Measurements from ENCODE around the gene MRPL44. TPM values are rescaled to one million over a fixed set of nuclear protein-coding genes. Genes with fewer than 3 reads are reported as not detected.
A peak's percentile ranks its signal among the peaks of the same experiment; 100 is the strongest.

MRPL44 gene
- total and polyA plus RNA-seq, 2 of the 13 experiments (the other 11 are each of a cell fraction or from before 2014, with no cell fraction given): 38.4 to 78.0 TPM

DNA sequence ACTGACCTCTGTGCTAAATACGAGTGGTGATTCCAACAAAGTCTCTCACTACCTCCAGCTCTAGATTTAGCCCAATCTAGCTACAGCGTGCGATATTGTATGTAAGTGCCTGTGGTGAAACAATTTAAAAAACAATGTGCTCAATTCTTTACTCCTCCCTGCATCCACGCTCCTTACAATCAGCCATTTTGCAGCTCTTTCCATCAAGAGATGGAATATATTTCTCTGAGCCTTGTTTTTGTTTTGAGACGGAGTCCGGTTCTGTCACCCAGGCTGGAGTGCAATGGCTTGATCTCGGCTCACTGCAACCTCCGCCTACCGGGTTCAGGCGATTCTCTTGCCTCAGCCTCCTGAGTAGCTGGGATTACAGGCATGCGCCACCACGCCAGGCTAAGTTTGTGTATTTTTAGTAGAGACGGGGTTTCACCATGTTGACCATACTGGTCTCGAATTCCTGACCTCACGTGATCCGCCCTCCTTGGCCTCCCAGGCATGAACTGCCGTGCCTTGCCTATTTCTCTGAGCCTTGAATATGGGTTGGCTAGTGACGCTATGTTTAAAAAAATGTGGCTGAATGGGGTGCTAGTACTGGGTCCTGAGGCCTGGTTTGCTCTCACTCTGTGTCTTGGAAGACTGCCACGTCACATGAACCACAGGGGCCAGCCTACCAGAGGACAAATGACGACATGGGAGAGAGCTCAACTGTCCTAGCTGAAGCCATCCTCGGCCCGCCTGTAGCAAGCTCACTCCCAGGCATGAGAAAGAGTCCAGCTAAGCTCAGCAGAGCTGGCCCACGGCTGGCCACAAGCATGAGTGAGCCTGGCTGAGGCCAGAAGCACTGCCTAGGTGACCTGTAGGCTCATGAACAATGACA, 26.9 kb upstream of the MRPL44 start (continued):
- peak; percentile 12; the same call in 1 of the 2 replicates for TF ChIP-seq KDM1A (CRISPR knock-in tag; IDR thresholded peaks at IDR 0.05)
- peak; percentile 81 for TF ChIP-seq SMAD3 (CRISPR knock-in tag; IDR thresholded peaks at IDR 0.05)
- peak; percentile 47; the same call in 1 of the 2 replicates for TF ChIP-seq ZNF264 (CRISPR knock-in tag; IDR thresholded peaks at IDR 0.05)
- TF ChIP-seq HOXA3 (CRISPR knock-in tag; IDR thresholded peaks at IDR 0.05): peak; percentile 98
- TF ChIP-seq, protein P1, sequence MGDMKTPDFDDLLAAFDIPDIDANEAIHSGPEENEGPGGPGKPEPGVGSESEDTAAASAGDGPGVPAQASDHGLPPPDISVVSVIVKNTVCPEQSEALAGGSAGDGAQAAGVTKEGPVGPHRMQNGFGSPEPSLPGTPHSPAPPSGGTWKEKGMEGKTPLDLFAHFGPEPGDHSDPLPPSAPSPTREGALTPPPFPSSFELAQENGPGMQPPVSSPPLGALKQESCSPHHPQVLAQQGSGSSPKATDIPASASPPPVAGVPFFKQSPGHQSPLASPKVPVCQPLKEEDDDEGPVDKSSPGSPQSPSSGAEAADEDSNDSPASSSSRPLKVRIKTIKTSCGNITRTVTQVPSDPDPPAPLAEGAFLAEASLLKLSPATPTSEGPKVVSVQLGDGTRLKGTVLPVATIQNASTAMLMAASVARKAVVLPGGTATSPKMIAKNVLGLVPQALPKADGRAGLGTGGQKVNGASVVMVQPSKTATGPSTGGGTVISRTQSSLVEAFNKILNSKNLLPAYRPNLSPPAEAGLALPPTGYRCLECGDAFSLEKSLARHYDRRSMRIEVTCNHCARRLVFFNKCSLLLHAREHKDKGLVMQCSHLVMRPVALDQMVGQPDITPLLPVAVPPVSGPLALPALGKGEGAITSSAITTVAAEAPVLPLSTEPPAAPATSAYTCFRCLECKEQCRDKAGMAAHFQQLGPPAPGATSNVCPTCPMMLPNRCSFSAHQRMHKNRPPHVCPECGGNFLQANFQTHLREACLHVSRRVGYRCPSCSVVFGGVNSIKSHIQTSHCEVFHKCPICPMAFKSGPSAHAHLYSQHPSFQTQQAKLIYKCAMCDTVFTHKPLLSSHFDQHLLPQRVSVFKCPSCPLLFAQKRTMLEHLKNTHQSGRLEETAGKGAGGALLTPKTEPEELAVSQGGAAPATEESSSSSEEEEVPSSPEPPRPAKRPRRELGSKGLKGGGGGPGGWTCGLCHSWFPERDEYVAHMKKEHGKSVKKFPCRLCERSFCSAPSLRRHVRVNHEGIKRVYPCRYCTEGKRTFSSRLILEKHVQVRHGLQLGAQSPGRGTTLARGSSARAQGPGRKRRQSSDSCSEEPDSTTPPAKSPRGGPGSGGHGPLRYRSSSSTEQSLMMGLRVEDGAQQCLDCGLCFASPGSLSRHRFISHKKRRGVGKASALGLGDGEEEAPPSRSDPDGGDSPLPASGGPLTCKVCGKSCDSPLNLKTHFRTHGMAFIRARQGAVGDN (CRISPR knock-in tag; IDR thresholded peaks at IDR 0.05): peak; percentile 98
- TF ChIP-seq DRAP1 (CRISPR knock-in tag; IDR thresholded peaks at IDR 0.05): peak; percentile 67
- no peak; the same call in 1 of the 2 replicates for TF ChIP-seq FOXJ3 (CRISPR knock-in tag; IDR thresholded peaks at IDR 0.05; ENCODE audit: borderline replicate concordance)
- no peak for TF ChIP-seq CSRNP1 (CRISPR knock-in tag; IDR thresholded peaks at IDR 0.05)
- TF ChIP-seq PLSCR1 (CRISPR knock-in tag; IDR thresholded peaks at IDR 0.05; ENCODE audit: borderline replicate concordance): no peak
- peak; percentile 20; the same call in 1 of the 2 replicates for TF ChIP-seq ZNF724P (CRISPR knock-in tag; IDR thresholded peaks at IDR 0.05; ENCODE audit: borderline replicate concordance)
- peak; percentile 30 for TF ChIP-seq NR2F2 (IDR thresholded peaks at IDR 0.05; ENCODE audit: borderline replicate concordance, low read depth)
- no peak for TF ChIP-seq FOXP1 (IDR thresholded peaks at IDR 0.05)
- peak; percentile 64; the same call in 1 of the 2 replicates for TF ChIP-seq FOXP1 (CRISPR knock-in tag; IDR thresholded peaks at IDR 0.05)
- TF ChIP-seq KLF13 (CRISPR knock-in tag; IDR thresholded peaks at IDR 0.05): no peak
- TF ChIP-seq ZNF569 (CRISPR knock-in tag; IDR thresholded peaks at IDR 0.05; ENCODE audit: borderline replicate concordance): peak; percentile 57; the same call in 1 of the 2 replicates
- no peak for TF ChIP-seq ZNF570 (CRISPR knock-in tag; IDR thresholded peaks at IDR 0.05; ENCODE audit: borderline replicate concordance)
- TF ChIP-seq RARA (CRISPR knock-in tag; IDR thresholded peaks at IDR 0.05): 0 out of 2 replicates have a peak, but pooled peaks have one; percentile 44
- TF ChIP-seq ZSCAN21 (CRISPR knock-in tag; IDR thresholded peaks at IDR 0.05; ENCODE audit: borderline replicate concordance): peak; percentile 97; the same call in 1 of the 2 replicates
- peak; percentile 80 for TF ChIP-seq ZNF343 (CRISPR knock-in tag; IDR thresholded peaks at IDR 0.05)
- TF ChIP-seq ZBTB38 (CRISPR knock-in tag; IDR thresholded peaks at IDR 0.05): peak; percentile 79; the same call in 1 of the 2 replicates
- peak; percentile 87 for TF ChIP-seq ZNF619 (CRISPR knock-in tag; IDR thresholded peaks at IDR 0.05)
- peak; percentile 63; the same call in 1 of the 2 replicates for TF ChIP-seq YEATS2 (CRISPR knock-in tag; IDR thresholded peaks at IDR 0.05; ENCODE audit: borderline replicate concordance)

All from HepG2 (cell line).